ENCODE measurements around the gene PSMB5. TPM values are rescaled to one million over a fixed set of nuclear protein-coding genes. Genes with fewer than 3 reads are reported as not detected.

PSMB5 gene
- total RNA-seq, 1 experiment from 2014 or later: 67.1 TPM

GRCh38 chr14:23047751-23048693 is 13.3 kb upstream of the PSMB5 start:
- Histone ChIP-seq H4K20me1 (ENCODE audit: insufficient read depth, low read depth, low read length) (no peaks in the 10 kb centered on the region), H3K4me3 (ENCODE audit: low read length) (no peak overlapping the region), H3K9ac (ENCODE audit: low read length) (no peak overlapping the region), H3K9me3 (ENCODE audit: low read length) (no peaks in the 10 kb centered on the region), H3K4me2 (ENCODE audit: low read depth, low read length, poor library complexity, severe bottlenecking) (no peak overlapping the region), H3K4me1 (ENCODE audit: low read length) (no peaks in the 10 kb centered on the region), H2AFZ (ENCODE audit: low read length) (no peak overlapping the region), H3K9me2 (replicated peaks; ENCODE audit: insufficient read depth, low read length) (no peaks in the 10 kb centered on the region), H3K36me3 (ENCODE audit: insufficient read depth, low read length) (no peaks in the 10 kb centered on the region), H3K27ac (ENCODE audit: low read length) (no peak overlapping the region), H3K79me2 (ENCODE audit: low read length) (no peaks in the 10 kb centered on the region), H3K27me3 (ENCODE audit: low read length) (no peaks in the 10 kb centered on the region)
- no peak for DNase-seq

DNA sequence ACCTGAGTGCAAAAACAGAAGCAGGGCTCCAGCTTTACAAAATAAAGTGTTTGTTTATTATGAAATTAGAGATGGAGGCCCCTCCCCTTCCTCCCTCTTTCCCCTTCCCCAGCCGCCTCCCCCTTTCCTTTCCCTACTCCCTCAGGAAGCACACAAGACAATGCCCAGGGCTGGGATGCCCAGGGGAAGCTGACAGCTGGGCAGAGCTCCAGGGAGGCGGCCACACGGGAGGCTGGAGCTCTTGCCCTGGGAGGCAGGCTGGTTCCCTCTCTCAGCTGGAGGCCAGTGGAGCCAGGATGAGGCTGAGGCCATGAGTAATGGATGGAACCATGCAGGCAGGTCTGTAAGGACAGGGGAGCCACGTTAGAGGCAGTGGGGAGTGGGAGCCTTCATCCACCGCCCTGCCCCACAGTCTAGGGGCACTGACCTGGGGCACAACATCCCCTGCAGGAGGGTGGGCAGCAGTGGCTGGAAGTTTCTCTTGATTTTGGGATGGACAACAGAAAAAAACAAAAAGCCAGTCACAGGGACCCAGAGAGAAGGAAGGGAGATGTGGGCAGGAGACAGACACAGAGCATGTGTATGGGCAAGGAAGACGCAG is 12.4 kb upstream of the PSMB5 start:
- no peaks in the 10 kb centered on the region for H3K36me3 ChIP-seq (ENCODE audit: insufficient read depth, low read length)
- H3K4me3 ChIP-seq (ENCODE audit: low read length): no peak overlapping the region
- no peaks in the 10 kb centered on the region for H3K79me2 ChIP-seq (ENCODE audit: low read length)
- no peak overlapping the region for H3K9ac ChIP-seq (ENCODE audit: low read length)
- H3K27ac ChIP-seq (ENCODE audit: low read length): no peak overlapping the region
- DNase-seq: no peak
- no peaks in the 10 kb centered on the region for H3K27me3 ChIP-seq (ENCODE audit: low read length)
- H4K20me1 ChIP-seq (ENCODE audit: insufficient read depth, low read depth, low read length): no peaks in the 10 kb centered on the region
- no peak overlapping the region for H2AFZ ChIP-seq (ENCODE audit: low read length)
- H3K9me3 ChIP-seq (ENCODE audit: low read length): no peaks in the 10 kb centered on the region
- no peak overlapping the region for H3K4me2 ChIP-seq (ENCODE audit: low read depth, low read length, poor library complexity, severe bottlenecking)
- no peaks in the 10 kb centered on the region for H3K4me1 ChIP-seq (ENCODE audit: low read length)
- H3K9me2 ChIP-seq (replicated peaks; ENCODE audit: insufficient read depth, low read length): no peaks in the 10 kb centered on the region

DNA sequence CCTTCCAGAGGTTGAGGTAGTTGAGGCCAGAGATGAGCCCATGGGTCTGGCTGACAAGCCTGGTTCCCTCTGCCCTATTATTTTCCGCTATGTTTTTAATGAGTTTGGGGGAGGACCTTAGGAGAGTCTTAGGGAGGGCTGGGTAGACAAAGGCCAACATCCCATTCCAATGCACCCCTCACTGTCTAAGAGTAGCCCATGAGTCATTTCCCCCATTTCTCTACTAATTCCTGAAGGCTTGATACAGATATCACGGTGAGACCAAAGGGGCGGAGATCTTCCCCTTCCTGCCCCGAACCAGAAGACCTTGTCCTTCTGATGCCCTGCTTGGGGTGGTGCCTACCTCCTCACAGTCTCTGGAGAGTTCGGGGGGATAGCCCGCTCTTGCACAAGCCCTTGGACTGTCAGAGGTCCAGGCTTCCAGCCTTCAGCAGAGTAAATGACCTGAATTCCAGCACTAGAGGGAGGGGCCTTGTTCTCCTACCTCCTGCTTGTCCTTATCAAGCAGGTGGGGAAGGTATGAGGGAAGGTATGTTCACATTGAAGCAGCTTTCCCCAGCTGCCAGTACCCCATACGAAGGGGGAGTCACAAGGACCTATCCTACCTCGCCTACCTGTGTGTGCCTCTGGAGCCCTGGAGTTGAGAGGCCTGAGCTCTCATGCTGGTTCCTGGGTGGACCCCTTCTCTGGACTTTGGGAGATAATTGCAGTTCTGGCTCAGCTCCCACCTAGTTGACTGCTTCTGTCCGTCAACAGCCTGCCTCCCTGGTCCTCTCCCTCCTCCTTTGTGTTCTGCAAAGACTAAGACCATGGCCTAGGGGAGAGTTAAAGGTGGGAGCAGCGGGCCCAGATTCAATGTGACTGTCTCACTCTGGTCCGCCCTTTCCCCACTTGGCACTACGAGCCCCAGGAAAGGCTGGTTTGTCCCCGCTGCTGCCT is 11.0 kb upstream of the PSMB5 start:
- Histone ChIP-seq H2AFZ (ENCODE audit: low read length) (no peak overlapping the region), H3K4me2 (ENCODE audit: low read depth, low read length, poor library complexity, severe bottlenecking) (no peak overlapping the region), H3K4me1 (ENCODE audit: low read length) (no peaks in the 10 kb centered on the region), H3K27me3 (ENCODE audit: low read length) (no peaks in the 10 kb centered on the region), H3K27ac (ENCODE audit: low read length) (no peak overlapping the region), H3K9ac (ENCODE audit: low read length) (no peak overlapping the region), H3K9me2 (replicated peaks; ENCODE audit: insufficient read depth, low read length) (no peaks in the 10 kb centered on the region), H3K36me3 (ENCODE audit: insufficient read depth, low read length) (no peaks in the 10 kb centered on the region), H3K79me2 (ENCODE audit: low read length) (no peaks in the 10 kb centered on the region), H4K20me1 (ENCODE audit: insufficient read depth, low read depth, low read length) (no peaks in the 10 kb centered on the region), H3K9me3 (ENCODE audit: low read length) (no peaks in the 10 kb centered on the region), H3K4me3 (ENCODE audit: low read length) (no peak overlapping the region)
- DNase-seq: no peak

DNA sequence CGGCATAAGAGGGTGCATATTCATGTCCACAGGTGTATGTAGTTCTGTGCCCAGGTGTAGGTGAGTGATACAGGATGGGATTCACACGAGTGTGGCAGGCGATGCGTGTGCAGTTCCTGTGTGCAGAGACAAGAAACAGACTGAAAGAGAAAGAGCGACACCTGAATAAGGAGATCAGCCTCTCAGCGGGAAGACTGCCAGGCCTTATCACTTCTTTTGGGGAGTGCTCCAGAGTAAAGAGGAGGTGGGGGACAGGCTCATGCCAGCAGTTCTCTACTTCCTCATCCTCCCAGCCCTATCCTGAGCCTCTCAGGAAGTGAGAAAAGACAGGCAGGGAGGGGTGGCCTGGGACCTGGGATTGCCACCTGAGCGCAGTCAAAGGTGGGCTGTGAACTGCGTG is 10.1 kb upstream of the PSMB5 start:
- Histone ChIP-seq H3K79me2 (ENCODE audit: low read length) (no peaks in the 10 kb centered on the region), H3K9ac (ENCODE audit: low read length) (no peak overlapping the region), H3K4me3 (ENCODE audit: low read length) (no peak overlapping the region), H3K4me1 (ENCODE audit: low read length) (no peaks in the 10 kb centered on the region), H3K27ac (ENCODE audit: low read length) (no peak overlapping the region), H3K4me2 (ENCODE audit: low read depth, low read length, poor library complexity, severe bottlenecking) (no peak overlapping the region), H3K9me2 (replicated peaks; ENCODE audit: insufficient read depth, low read length) (no peaks in the 10 kb centered on the region), H2AFZ (ENCODE audit: low read length) (no peak overlapping the region), H3K36me3 (ENCODE audit: insufficient read depth, low read length) (no peaks in the 10 kb centered on the region), H3K27me3 (ENCODE audit: low read length) (no peaks in the 10 kb centered on the region), H4K20me1 (ENCODE audit: insufficient read depth, low read depth, low read length) (no peaks in the 10 kb centered on the region), H3K9me3 (ENCODE audit: low read length) (no peaks in the 10 kb centered on the region)
- no peak for DNase-seq

GRCh38 chr14:23043754-23044153 is 9.1 kb upstream of the PSMB5 start:
- no peak for DNase-seq
- no peak overlapping the region for H3K4me2 ChIP-seq (ENCODE audit: low read depth, low read length, poor library complexity, severe bottlenecking)

DNA sequence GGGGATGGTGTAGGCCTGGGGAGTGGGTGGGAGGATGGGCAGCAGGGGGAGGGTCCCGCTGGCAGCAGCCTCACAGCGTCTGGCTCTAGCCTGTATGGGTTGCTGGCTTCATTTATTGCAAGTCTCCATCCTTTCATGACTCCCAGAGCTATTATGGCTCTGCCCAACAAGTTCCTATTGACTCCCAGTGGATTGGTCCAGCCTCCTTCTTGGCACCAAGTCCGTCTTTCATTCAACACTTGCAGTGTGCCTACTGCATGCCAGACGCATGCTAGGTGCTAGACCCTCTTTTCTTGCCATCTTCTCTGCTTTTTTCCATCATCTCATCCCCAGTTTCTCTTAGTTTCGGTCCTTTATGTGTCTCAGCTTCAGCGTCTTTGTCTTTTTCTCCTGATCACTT is 8.4 kb upstream of the PSMB5 start:
- Histone ChIP-seq H3K27ac (ENCODE audit: low read length) (no peak overlapping the region), H3K79me2 (ENCODE audit: low read length) (no peaks in the 10 kb centered on the region), H3K27me3 (ENCODE audit: low read length) (no peaks in the 10 kb centered on the region), H3K4me3 (ENCODE audit: low read length) (no peak overlapping the region), H3K36me3 (ENCODE audit: insufficient read depth, low read length) (no peaks in the 10 kb centered on the region), H3K4me1 (ENCODE audit: low read length) (no peaks in the 10 kb centered on the region), H3K9me3 (ENCODE audit: low read length) (no peaks in the 10 kb centered on the region), H3K4me2 (ENCODE audit: low read depth, low read length, poor library complexity, severe bottlenecking) (no peak overlapping the region), H4K20me1 (ENCODE audit: insufficient read depth, low read depth, low read length) (no peaks in the 10 kb centered on the region), H3K9ac (ENCODE audit: low read length) (no peak overlapping the region), H3K9me2 (replicated peaks; ENCODE audit: insufficient read depth, low read length) (no peaks in the 10 kb centered on the region), H2AFZ (ENCODE audit: low read length) (no peak overlapping the region)
- DNase-seq: no peak

More at GRCh38 chr14:23043754-23044153, 9.1 kb upstream of the PSMB5 start:
- H3K4me3 ChIP-seq (ENCODE audit: low read length): no peak overlapping the region
- H3K36me3 ChIP-seq (ENCODE audit: insufficient read depth, low read length): no peaks in the 10 kb centered on the region
- H3K27ac ChIP-seq (ENCODE audit: low read length): no peak overlapping the region
- no peaks in the 10 kb centered on the region for H3K79me2 ChIP-seq (ENCODE audit: low read length)
- no peaks in the 10 kb centered on the region for H3K9me2 ChIP-seq (replicated peaks; ENCODE audit: insufficient read depth, low read length)
- H2AFZ ChIP-seq (ENCODE audit: low read length): no peak overlapping the region
- H3K27me3 ChIP-seq (ENCODE audit: low read length): no peaks in the 10 kb centered on the region
- no peaks in the 10 kb centered on the region for H4K20me1 ChIP-seq (ENCODE audit: insufficient read depth, low read depth, low read length)
- no peaks in the 10 kb centered on the region for H3K4me1 ChIP-seq (ENCODE audit: low read length)
- no peaks in the 10 kb centered on the region for H3K9me3 ChIP-seq (ENCODE audit: low read length)
- no peak overlapping the region for H3K9ac ChIP-seq (ENCODE audit: low read length)

DNA sequence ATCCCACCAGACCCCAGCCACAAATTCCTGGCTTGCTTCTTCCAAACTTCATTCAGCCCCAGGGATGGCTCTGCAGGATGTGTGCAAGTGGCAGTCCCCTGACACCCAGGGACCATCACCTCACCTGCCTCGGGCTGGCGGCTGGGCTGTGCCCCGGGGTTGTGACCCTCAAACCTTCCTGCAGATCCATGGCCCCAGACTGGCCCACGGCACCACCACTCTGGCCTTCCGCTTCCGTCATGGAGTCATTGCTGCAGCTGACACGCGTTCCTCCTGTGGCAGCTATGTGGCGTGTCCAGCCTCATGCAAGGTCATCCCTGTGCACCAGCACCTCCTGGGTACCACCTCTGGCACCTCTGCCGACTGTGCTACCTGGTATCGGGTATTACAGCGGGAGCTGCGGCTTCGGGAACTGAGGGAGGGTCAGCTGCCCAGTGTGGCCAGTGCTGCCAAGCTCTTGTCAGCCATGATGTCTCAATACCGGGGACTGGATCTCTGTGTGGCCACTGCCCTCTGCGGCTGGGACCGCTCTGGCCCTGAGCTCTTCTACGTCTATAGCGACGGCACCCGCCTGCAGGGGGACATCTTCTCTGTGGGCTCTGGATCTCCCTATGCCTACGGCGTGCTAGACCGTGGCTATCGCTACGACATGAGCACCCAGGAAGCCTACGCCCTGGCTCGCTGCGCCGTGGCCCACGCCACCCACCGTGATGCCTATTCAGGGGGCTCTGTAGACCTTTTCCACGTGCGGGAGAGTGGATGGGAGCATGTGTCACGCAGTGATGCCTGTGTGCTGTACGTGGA is 7.7 kb upstream of the PSMB5 start, which contains the start of gene PSMB11:
TSS of gene PSMB11 (plus strand) at position 51 of the 804 bp plus-strand sequence. CDS start at position 65, 14 bp downstream.
- no peaks in the 10 kb centered on the region for H3K4me1 ChIP-seq (ENCODE audit: low read length)
- no peak for DNase-seq
- no peak within 1 kb of the TSS for H3K4me2 ChIP-seq (ENCODE audit: low read depth, low read length, poor library complexity, severe bottlenecking)
- no peak within 1 kb of the TSS for H2AFZ ChIP-seq (ENCODE audit: low read length)
- H3K36me3 ChIP-seq (ENCODE audit: insufficient read depth, low read length): no peaks in the 10 kb centered on the region
- no peaks in the 10 kb centered on the region for H3K9me2 ChIP-seq (replicated peaks; ENCODE audit: insufficient read depth, low read length)
- no peaks in the 10 kb centered on the region for H3K79me2 ChIP-seq (ENCODE audit: low read length)
- no peak within 1 kb of the TSS for H3K4me3 ChIP-seq (ENCODE audit: low read length)
- H3K27ac ChIP-seq (ENCODE audit: low read length): no peak within 1 kb of the TSS
- H3K9me3 ChIP-seq (ENCODE audit: low read length): no peaks in the 10 kb centered on the region
- no peaks in the 10 kb centered on the region for H4K20me1 ChIP-seq (ENCODE audit: insufficient read depth, low read depth, low read length)
- no peak within 1 kb of the TSS for H3K9ac ChIP-seq (ENCODE audit: low read length)
- no peaks in the 10 kb centered on the region for H3K27me3 ChIP-seq (ENCODE audit: low read length)
